IPS-15b (cell line): ENCODE results near the gene B4GALNT2.
A peak's percentile ranks its signal among the peaks of the same experiment; 100 is the strongest.

Experiments used
- H3K27me3 ChIP-seq: one replicate; pipeline ENCODE4 v1.6.1; 2013; ENCODE audit warnings: low read length; ENCODE audit not compliant: control insufficient read depth, insufficient read depth
- H3K36me3 ChIP-seq: one replicate; pipeline ENCODE4 v1.6.1; 2013; ENCODE audit warnings: low read length; ENCODE audit not compliant: control insufficient read depth, insufficient read depth
- H3K4me1 ChIP-seq: one replicate; pipeline ENCODE4 v1.6.1; 2013; ENCODE audit warnings: mild to moderate bottlenecking, low read length; ENCODE audit not compliant: control insufficient read depth, insufficient read depth
- H3K4me3 ChIP-seq: one replicate; pipeline ENCODE4 v1.5.1; 2013; ENCODE audit warnings: low read depth, low read length
- H3K9ac ChIP-seq: one replicate; pipeline ENCODE4 v1.6.1; 2013; ENCODE audit warnings: low read depth, mild to moderate bottlenecking, low read length
- H3K9me3 ChIP-seq: one replicate; pipeline ENCODE4 v1.6.1; 2013; ENCODE audit warnings: mild to moderate bottlenecking, low read length; ENCODE audit not compliant: control insufficient read depth, insufficient read depth

The B4GALNT2 gene

GRCh38 chr17:49198211-49198610 is 65.6 kb downstream of the B4GALNT2 start:
- Histone ChIP-seq H3K4me3 (no peak overlapping the region), H3K4me1 (peaks cover 2% of the 10 kb centered on the region), H3K9ac (no peak overlapping the region), H3K27me3 (no peaks in the 10 kb centered on the region), H3K9me3 (no peaks in the 10 kb centered on the region), H3K36me3 (no peaks in the 10 kb centered on the region)

- peaks cover 2% of the 10 kb centered on the region for H3K4me1 ChIP-seq
- H3K36me3 ChIP-seq = no peaks in the 10 kb centered on the region
- no peak overlapping the region for H3K4me3 ChIP-seq
- no peaks in the 10 kb centered on the region for H3K27me3 ChIP-seq
- H3K9ac ChIP-seq = no peak overlapping the region
- H3K9me3 ChIP-seq = no peaks in the 10 kb centered on the region
Observed at GRCh38 chr17:49200423-49201083, 68.0 kb downstream of the B4GALNT2 start.

GRCh38 chr17:49201481-49201927 is 68.9 kb downstream of the B4GALNT2 start:
- no peaks in the 10 kb centered on the region for H3K27me3 ChIP-seq
- no peaks in the 10 kb centered on the region for H3K9me3 ChIP-seq
- peaks cover 2% of the 10 kb centered on the region for H3K4me1 ChIP-seq
- H3K9ac ChIP-seq = no peak overlapping the region
- H3K36me3 ChIP-seq = no peaks in the 10 kb centered on the region
- no peak overlapping the region for H3K4me3 ChIP-seq

GRCh38 chr17:49203796-49204195 is 71.2 kb downstream of the B4GALNT2 start:
- H3K4me1 ChIP-seq = peaks cover 2% of the 10 kb centered on the region
- no peaks in the 10 kb centered on the region for H3K27me3 ChIP-seq
- H3K9me3 ChIP-seq = no peaks in the 10 kb centered on the region
- H3K9ac ChIP-seq = no peak overlapping the region
- no peaks in the 10 kb centered on the region for H3K36me3 ChIP-seq
- no peak overlapping the region for H3K4me3 ChIP-seq

- H3K4me3 ChIP-seq = no peak overlapping the region
- H3K36me3 ChIP-seq = no peaks in the 10 kb centered on the region
- H3K9ac ChIP-seq = no peak overlapping the region
Observed at GRCh38 chr17:49204516-49204915, 71.9 kb downstream of the B4GALNT2 start.

GRCh38 chr17:49209061-49209571 is 76.5 kb downstream of the B4GALNT2 start:
- H3K9ac ChIP-seq = no peak overlapping the region
- peaks cover 3% of the 10 kb centered on the region for H3K27me3 ChIP-seq
- no peak overlapping the region for H3K4me3 ChIP-seq
- H3K36me3 ChIP-seq = no peaks in the 10 kb centered on the region
- no peaks in the 10 kb centered on the region for H3K9me3 ChIP-seq
- peaks cover 12% of the 10 kb centered on the region for H3K4me1 ChIP-seq

More at GRCh38 chr17:49204516-49204915, 71.9 kb downstream of the B4GALNT2 start:
- no peaks in the 10 kb centered on the region for H3K9me3 ChIP-seq
- no peaks in the 10 kb centered on the region for H3K27me3 ChIP-seq
- H3K4me1 ChIP-seq = peaks cover 3% of the 10 kb centered on the region

- peak within 1 kb of the TSS; percentile 28 for H3K4me3 ChIP-seq
- H3K9ac ChIP-seq = peak within 1 kb of the TSS; percentile 47
- H3K27me3 ChIP-seq = peaks cover 3% of the 10 kb centered on the region
Observed at GRCh38 chr17:49210158-49211029, 77.8 kb downstream of the B4GALNT2 start, which contains the start of the genes ABI3 and GNGT2. TSS of gene ABI3 (plus strand) at chr17:49210707. CDS start at chr17:49210725, 18 bp downstream. TSS of gene GNGT2 (minus strand) at chr17:49210574. CDS start at chr17:49207422, 3,152 bp downstream.

GRCh38 chr17:49213399-49213798 is 80.8 kb downstream of the B4GALNT2 start:
- H3K4me3 ChIP-seq = no peak overlapping the region
- H3K27me3 ChIP-seq = peaks cover 3% of the 10 kb centered on the region
- no peak overlapping the region for H3K9ac ChIP-seq
- no peaks in the 10 kb centered on the region for H3K36me3 ChIP-seq
- no peaks in the 10 kb centered on the region for H3K9me3 ChIP-seq
- H3K4me1 ChIP-seq = peaks cover 14% of the 10 kb centered on the region

More at GRCh38 chr17:49210158-49211029, 77.8 kb downstream of the B4GALNT2 start, which contains the start of the genes ABI3 and GNGT2:
- H3K36me3 ChIP-seq = no peaks in the 10 kb centered on the region
- no peaks in the 10 kb centered on the region for H3K9me3 ChIP-seq
- H3K4me1 ChIP-seq = peaks cover 12% of the 10 kb centered on the region

- Histone ChIP-seq H3K4me3 (no peak overlapping the region), H3K9ac (no peak overlapping the region), H3K27me3 (peaks cover 3% of the 10 kb centered on the region), H3K4me1 (peaks cover 12% of the 10 kb centered on the region), H3K36me3 (no peaks in the 10 kb centered on the region), H3K9me3 (no peaks in the 10 kb centered on the region)
Observed at GRCh38 chr17:49213847-49214246, 81.3 kb downstream of the B4GALNT2 start.

- Histone ChIP-seq H3K9me3 (no peaks in the 10 kb centered on the region), H3K4me1 (peaks cover 9% of the 10 kb centered on the region), H3K9ac (no peak overlapping the region), H3K36me3 (no peaks in the 10 kb centered on the region), H3K4me3 (no peak overlapping the region), H3K27me3 (peaks cover 3% of the 10 kb centered on the region)
Observed at GRCh38 chr17:49214676-49215360, 82.2 kb downstream of the B4GALNT2 start.

GRCh38 chr17:49216482-49216881 is 83.9 kb downstream of the B4GALNT2 start:
- H3K27me3 ChIP-seq = peaks cover 5% of the 10 kb centered on the region
- peaks cover 2% of the 10 kb centered on the region for H3K4me1 ChIP-seq
- no peaks in the 10 kb centered on the region for H3K36me3 ChIP-seq
- no peak overlapping the region for H3K4me3 ChIP-seq
- no peaks in the 10 kb centered on the region for H3K9me3 ChIP-seq
- H3K9ac ChIP-seq = no peak overlapping the region
